HG03575 (cell line): ENCODE data around the gene ZNHIT1.

Source experiments
- ATAC-seq: cut with Tn5 transposase; IDR thresholded peaks from one replicate; pipeline ENCODE4 v1.9.1; 2021; ENCODE audit not compliant: unreplicated experiment, insufficient number of reproducible peaks, low FRiP score; ENCODE audit errors: extremely low read depth

The ZNHIT1 gene

DNA sequence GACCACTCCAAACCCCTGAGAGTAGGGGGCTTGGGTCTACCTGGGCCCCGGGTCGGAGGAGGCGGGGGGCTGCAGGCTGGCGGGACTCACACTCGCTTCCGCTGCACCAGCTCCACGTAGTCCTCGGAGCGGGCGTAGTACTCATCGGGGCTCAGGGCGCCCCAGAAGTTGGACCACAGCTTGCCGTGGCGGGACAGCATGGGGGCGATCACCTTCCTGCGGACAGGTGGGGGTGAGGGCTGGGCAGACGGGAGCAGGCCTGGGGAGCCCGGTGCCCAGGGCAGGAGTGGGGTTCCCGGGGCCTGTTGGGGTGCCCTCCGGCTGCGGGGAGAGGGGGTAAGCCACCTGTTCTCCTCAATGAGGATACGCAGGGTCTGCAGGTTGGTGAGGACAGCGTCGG lies 6.5 kb upstream of the ZNHIT1 start:
- ATAC-seq: no peak

DNA sequence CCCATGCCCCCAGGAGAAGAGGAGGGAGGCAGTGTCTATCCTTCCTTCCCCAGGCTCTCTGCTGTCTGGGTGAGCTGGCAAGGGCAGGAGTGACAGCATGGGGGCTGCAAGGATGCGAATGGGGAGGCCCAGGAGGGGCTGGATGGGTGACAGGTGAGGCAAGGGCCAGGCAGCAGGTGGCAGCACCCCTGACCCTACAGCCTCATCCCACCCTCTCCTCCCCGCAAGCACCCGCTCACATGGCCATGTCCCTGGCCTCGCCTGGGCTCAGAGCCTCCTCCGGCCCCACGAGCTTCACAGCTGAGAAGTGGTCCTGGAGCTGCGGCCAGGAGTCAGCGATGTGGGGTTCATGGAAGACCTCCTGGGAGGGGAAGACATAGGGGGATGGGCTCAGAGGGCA lies 6.0 kb upstream of the ZNHIT1 start:
- ATAC-seq: no peak

DNA sequence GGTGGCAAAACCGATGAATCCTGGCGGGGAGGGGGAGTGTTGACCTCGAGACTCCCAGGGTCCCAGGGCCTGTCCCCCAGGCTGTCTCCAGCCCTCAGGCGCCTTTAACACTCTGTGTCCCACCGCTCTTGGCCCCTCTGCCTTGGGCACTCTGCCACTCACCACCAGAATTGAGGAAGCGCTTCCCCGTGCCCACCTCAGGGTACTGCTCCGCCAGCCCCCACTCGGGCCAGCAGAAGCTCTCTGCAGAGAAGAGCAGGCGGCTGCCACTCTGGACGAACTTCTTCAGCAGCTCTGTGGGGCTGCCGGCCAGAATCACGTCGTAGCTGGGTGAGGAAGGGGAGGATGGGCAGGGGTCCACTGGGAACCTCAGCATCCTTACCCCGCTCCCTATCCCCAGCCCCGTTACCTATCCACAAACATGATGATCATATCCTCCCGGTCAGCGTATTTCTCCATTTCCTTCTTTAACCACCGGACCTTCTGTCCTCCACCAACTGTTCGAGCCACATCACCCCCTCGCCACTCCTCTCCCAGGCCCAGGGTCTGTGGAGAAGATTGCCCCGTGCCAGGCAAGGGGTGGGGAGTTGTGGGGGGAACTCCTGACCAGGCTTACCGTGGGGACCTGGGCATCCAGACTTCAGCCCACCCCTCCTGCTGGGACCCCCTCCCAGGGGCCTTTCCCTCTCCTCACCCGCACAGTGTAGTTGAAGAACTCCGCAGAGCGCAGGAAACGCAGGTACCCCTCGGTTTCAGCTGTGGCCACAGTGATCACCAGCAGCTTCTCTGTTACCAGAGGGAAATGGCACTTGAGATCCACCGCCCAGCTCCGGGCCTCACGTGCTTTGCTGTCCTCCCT lies 1.7 kb upstream of the ZNHIT1 start:
- ATAC-seq: no peak

DNA sequence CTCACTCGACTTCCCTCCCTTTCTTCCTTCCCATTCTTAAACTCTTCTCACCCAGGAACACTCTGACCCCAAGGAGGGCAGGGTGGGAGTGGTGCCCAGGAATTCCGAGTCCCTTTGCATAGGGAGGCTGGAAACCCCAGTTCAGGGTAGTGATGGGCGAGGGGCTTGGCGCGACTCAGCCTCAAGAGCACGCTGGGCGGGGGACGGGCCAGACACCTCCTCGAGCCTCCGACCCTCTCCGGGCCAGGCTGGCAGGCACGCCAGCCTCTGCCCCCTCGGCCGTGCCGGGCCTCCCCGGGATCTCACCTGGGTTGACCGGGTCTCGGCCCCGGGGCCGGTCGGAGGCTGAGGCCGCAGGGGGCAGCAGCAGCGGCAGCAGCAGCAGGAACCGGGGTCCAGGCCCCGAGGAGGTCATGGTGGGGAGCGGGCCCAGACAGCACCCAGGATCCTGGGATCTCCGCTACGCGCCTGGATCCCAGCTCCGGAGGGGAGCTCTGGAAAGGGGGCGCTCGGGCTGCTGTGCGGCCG lies 1.0 kb upstream of the ZNHIT1 start:
- no peak for ATAC-seq

DNA sequence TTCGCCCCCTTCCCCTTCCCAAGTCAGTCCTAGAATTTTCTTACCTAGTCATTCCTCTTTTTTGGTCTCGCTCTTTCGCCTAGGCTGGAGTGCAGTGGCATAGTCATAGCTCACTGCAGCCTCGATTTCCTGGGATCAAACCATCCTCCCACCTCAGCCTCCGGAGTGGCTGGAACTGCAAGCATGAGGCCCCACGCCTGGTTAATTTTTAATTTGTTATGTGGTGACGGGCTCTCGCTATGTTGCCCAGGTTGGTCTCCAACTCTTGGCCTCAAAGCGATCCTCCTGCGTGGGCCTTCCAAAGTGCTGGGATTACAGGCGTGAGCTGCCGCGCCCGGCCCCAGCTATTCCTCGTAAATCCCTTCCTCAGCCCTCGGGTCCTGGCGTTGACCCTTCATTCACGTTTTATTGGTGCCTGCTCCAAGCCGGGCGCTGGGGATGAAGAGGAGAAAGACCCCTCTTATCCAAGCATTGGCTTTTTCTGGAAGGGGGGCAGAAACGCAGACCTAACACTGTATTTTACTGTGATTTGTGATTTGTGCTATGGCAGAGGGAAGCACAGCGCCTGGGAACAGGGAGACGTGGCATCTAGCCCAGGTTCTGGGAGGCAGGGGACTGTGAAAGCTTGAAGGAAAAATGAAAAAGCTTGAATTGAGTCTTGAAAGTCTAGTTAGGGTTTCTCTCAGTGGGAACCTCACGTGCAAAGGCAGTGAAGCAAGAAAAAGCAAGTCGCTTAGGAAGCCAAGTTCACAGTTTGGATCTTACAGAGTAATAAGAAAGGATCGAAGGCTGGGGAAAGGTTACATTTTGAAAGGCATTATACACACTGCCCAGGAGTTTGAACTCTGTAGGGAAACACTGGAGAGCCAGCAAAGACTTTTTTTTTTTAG lies 516 bp downstream of the ZNHIT1 start:
- no peak for ATAC-seq

DNA sequence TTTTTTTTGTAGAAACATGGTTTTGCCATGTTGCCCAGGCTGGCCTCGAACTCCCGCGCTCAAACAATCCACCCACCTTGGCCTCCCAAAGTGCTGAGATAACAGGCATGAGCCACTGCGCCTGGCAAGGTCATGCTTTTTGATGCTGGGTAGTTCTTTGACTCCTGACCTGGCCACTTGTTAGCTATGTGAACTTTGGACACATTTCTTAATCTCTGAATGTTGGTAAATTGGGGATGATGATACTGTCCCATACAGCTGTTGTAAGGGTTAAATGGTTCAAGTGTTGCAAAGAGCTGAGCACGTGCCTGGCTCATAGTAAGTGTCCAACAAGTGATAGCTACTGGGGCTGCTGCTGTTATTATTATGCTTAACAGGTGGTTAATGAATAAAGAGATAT lies 2.3 kb downstream of the ZNHIT1 start:
- ATAC-seq: no peak

DNA sequence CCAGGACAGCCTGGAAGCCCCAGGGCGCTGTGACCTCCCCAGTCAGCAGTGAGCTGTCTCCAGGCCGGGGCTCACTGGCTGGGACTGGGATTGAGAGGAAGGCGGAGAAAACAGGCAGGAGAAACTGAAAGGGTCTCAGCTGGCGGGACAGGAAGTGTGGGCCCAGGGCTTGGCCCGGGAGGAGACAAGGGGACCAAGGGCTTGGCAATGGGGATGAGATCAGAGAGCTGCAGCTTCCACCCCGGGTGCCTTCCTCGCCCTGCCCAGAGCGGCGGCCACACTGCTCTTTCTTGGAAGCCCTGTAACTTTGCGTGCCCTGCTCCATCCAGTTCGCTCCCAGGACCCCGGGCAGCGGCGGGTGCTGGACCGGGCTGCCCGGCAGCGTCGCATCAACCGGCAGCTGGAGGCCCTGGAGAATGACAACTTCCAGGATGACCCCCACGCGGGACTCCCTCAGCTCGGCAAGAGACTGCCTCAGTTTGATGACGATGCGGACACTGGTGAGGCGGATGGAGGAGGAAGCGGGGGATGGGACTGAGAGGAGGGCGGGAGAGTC lies 4.4 kb downstream of the ZNHIT1 start:
- no peak for ATAC-seq

DNA sequence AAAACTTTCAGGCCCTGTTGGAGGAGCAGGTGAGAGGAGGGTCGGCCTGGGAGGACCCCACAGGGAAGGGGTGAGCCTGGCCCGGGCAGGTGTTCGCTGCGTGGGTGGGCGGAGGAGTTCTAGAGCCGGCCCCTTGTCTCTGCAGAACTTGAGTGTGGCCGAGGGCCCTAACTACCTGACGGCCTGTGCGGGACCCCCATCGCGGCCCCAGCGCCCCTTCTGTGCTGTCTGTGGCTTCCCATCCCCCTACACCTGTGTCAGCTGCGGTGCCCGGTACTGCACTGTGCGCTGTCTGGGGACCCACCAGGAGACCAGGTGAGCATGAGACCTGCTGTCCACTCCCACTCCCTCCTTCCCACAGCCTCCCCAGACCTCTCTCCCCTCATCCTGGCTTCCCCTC lies 5.6 kb downstream of the ZNHIT1 start:
- no peak for ATAC-seq

DNA sequence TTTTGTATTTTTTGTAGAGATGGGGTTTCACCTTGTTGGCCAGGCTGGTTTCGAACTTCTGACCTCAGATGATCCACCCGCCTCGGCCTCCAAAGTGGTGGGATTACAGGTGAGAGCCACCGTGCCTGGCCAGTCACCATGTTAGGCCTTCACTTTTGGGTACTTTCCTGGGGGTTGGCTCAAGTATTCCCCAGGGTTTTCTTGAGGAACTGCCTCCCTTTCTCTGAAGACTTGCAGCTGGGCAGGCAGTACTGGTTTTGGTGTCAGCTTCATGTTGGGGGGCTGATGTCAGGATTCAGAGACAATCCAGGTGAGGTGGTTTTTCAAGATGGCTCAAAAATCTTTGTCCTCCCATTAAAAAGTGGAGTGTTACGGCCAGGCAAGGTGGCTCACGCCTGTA lies 7.7 kb downstream of the ZNHIT1 start:
- no peak for ATAC-seq

DNA sequence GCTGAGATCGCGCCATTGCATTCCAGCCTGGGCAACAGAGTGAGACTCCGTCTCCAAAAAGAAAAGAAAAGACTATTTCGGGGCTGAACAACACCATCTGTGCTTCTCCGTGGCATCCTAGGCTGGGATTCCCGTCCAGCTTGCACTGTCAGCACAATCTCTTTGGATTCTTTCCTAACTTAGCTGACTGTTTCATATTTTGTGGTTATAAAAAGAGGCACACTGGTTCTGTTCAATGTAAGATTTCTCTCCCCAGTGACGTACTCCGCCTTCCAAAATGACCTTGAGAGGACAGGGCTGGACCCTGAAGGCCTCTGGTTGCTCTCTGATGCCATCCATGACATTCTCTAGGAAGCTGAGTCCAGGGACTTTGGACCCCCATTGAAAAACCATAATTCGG lies 8.8 kb downstream of the ZNHIT1 start:
- ATAC-seq: no peak

DNA sequence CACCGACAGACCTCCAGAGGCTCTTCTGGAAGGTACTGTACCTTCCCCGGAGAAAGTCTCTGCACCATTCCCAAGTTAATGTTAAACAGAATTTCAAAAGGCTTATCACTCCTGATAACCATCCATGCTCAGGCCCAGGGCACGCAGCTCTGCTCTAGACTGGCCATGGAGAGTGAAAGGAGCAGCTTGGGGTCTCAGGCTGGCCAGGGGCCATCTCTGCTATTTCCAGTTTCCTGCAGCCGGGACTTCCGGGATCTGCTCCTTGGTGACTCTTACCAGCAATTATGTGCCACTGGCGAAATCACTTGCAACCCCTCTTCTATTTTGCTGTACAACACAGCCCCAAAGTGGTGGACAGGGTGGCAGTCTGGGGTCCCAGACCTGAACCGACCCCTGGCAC lies 13.7 kb downstream of the ZNHIT1 start:
- no peak for ATAC-seq

DNA sequence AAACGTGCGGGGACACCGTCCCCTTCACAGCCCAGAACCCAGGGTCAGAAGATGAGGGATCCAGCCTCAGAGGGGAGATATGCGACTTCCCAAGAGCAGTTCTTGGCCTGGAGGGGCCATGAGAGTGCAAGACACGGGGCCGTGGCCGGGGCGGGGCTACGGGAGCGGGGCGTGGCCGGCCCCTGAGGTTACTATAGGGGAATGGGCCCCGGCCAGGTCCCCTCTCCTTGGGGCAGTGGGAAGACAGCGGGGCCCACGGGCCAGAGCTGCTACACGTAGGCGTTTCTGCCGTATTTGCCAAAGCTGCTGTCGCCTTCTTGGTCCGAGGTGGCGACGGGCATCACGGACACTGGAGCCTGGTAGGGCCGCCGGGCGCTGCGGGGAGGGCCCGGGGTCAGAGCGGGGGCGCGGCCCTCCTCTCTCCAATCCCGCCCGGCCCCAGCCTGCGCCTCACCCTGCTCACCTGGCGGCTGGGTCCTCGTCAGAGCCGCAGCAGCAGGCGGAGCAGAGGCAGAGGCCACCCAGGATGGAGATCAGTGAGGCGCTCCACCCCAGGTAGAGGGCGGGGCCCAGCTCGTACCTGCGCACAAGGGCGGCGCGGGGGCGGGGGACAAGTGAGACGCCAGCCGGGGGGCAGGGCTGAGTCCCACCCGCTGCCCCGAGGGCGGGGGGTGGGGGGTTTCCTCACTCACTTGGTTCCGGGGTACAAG lies 14.3 kb downstream of the ZNHIT1 start:
- ATAC-seq: no peak

DNA sequence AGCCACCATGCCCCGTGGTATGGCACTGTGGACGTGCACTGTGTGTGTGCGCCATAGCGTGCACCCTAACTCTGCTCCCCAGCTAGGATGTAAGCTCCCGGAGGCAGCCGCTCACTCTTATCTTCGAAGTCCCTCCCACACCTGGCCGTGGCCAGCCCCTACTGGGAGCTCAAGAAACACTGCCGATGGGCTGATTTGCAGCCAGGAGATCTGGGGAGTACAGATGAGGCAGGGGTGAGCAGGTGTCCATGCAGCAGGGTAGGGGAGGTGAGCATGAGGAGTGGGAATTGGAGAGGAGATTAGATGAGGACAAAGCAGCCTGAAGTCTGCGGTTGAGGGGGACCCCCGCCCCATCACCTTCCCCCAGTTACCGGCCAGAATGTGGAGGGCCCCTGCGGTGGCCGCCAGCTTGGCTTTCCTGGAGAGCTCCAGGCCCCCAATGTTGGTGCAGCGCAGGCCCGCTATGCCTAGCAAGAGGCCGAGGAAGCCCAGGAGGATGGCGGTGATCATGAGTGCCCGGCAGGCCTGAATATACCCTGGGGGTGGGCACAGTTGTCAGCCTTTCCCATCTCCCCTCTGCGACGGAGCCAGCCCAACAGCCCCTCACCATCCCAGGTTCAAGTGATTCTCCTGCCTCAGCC lies 16.1 kb downstream of the ZNHIT1 start:
- ATAC-seq: no peak

DNA sequence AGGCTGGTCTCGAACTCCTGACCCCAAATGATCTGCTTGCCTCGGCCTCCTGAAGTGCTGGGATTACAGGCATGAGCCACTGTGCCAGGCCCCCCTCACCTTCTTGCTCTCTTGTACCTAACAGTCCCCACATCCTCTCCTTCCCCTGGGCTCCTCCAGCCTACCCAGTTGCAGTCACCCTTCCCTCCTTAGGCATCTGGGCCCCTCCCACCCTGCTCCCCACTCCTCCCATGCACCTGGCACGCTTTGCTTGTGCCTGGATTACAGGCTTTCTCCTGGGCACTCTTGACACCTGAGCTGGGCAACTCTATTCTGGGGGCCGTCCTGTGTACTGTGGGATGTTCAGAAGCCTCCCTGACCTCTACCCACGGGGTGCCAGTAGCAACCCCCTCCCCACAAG lies 16.7 kb downstream of the ZNHIT1 start:
- no peak for ATAC-seq

DNA sequence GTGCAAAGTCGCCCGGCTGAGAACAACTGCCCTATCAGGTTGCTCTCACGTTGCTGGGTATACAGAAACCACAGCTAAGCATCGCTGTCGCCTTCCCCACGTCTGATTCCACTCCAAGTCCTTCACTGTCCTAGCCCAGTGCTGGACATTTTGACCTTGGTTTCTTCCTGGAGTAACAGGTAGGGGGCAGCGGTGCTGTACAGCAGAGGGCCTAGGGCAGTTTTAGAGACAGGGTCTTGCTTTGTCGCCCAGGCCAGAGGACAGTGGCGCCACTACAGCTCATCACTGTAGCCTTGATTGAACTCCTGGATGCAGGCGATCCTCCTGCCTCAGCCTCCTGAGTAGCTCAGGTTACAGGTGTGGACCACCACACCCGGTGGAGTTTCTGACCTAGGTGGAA lies 17.1 kb downstream of the ZNHIT1 start:
- ATAC-seq: no peak

DNA sequence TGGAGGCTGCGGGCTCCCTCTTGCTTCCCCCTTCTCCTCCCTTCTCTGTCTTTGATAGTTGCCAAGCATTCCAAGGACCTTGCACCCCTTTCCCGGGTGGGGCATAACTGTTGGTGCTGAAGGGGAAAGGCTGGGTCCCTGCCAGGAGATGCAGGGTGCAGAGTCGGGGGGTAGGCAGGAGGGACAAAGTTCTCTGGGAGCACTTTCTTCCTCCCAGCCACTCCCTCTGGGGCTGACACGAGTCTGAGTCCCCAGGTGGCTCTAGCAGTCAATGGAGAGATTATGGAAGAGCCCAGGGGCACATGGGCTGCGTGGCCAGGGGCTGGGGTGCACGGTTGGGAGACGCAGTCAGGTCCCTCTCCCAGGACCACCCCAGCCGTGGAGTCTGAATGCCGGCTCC lies 17.6 kb downstream of the ZNHIT1 start:
- no peak for ATAC-seq

DNA sequence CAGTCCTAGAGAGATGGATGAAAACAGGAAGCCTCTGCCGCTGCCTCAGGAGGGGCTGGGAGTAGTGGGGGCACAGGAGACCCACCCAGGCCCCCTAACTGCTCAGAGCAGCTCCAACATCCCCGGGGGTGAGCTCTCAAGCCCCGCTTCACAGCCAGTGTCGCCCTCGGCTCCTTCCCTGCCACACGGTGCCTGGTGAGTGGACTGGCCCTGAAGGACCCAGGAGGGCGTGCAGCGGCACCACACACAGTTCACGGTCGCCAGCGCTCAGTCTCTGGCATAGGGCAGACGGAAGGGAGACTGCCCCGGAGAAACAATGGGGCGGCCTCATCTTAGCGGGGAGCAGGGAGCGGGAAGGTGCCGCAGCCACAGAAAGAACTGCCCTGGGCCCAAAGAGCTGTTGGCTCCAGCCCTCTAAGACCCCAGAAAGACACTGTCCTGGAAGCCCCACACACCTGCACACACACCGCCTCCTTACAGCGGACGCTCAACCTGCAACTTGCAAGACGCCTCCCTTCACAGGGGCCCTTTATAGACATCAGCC lies 18.4 kb downstream of the ZNHIT1 start:
- ATAC-seq: no peak
